ENCODE measurements around the gene SLC22A23.
"Not testable (repeated sequence)": the region's sequence is repeated elsewhere in the genome, so short reads cannot be mapped to it uniquely, and the experiment has no call there.

SLC22A23 gene

GRCh38 chr6:3259491-3259958, 197.3 kb downstream of the SLC22A23 start:
- peak in 1 of 2 donors; percentile 30 for DNase-seq

GRCh38 chr6:3258720-3259490, 197.9 kb downstream of the SLC22A23 start, which contains the start of gene PSMG4:
TSS of gene PSMG4 (plus strand) at chr6:3258947. CDS start at chr6:3259023, 76 bp downstream.
- peak; percentile 88 to 94 for DNase-seq

GRCh38 chr6:3258201-3258600, 198.6 kb downstream of the SLC22A23 start:
- no peak for DNase-seq

DNA sequence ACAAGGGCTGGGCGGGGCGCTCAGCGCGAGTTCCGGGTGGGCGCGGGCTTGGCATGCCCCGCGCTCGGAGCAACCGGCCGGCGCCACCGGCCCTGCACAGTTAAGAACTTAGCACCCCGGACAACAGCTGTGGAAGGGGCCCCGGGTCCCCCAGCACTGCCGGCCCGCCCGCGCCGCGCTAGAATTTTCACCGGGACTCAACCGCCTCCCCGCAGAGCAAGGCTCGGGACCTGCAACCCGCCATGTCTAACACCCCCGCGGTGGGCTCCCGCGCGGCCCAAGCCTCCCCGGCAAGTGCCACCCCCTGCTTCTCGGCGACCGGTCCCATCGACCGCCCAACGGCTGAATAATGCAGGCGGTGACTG, 203.3 kb downstream of the SLC22A23 start:
- DNase-seq: no peak

- no peak for DNase-seq
These were observed 203.8 kb downstream of the SLC22A23 start for GRCh38 chr6:3252861-3253596.

GRCh38 chr6:3252369-3252768, 204.5 kb downstream of the SLC22A23 start:
- DNase-seq: no peak

DNA sequence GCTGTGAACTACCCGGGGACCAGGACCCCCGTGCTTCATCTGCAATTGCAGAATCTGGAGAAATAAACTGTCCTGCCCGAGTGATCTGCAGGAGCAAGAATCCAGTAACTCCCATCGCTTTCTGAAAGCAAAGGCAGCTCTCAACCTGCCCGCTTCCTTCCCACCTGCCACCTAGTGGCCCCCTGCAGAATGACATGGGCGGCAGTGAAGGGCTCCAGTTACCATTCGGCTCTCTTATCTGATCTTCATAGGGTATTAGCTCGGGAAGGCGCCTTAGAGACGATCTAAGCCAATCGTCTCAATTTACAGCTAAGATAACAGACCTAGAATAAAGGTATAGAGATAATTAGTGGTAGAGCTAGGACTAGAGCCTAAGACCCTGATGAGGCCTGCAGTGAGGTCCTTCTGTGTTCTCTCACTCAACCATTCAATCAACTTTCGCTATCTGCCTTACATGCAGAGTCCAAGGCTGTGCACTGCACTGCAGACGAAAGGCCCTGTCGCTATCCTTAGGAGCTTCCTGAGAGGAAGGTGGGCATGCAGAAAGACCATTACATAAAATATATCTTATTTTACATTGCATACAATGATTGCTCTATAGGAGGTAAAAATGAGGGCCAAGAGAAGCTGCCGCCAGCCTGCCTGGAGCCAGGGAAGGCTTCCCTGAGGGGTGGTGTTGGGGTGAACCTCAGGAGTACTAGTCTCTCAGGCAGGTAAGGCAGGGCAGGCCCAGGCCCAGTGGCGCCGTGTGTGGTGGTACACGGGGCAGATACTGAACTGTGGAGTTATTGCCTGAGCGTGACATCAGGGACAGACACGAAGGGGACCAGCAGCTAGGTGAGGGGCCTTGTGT, 205.2 kb downstream of the SLC22A23 start:
- peak; percentile 76 to 85 for DNase-seq

GRCh38 chr6:3250231-3250675, 206.6 kb downstream of the SLC22A23 start:
- no peak for DNase-seq

DNA sequence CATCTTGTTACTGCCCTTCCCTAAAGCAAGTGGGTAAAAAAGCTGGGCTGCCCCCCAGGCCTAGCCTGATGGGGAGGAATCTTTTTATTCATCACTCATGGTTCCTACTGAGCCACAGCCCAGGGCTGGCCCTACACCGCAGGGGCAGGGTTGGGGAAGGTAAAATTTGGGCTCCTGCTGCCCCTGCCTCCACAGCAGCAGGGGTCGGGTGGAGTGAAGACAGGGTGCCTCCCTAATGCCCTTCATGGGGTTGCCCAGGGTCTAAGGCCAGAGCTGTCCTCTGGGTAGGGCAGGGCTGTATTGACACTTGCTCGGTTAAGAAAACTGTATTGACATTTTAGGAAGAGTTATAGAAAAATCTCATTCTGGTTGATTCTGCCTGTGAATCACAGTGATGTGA, 207.0 kb downstream of the SLC22A23 start:
- DNase-seq: no peak

- DNase-seq: no peak
These were observed 209.3 kb downstream of the SLC22A23 start for GRCh38 chr6:3247255-3248146.

GRCh38 chr6:3245216-3245615, 211.6 kb downstream of the SLC22A23 start:
- DNase-seq: no peak

DNA sequence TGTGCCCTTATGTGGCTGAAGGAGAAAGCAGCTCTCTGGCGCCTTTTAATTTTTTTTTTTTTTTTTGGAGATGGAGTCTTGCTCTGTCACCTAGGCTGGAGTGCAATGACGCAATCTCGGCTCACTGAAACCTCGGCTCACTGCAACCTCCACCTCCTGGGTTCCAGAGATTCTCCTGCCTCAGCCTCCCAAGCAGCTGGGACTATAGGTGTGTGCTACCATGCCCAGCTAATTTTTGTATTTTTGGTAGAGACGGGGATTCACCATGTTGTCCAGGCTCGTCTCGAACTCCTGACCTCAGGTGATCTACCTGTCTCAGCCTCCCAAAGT, 212.1 kb downstream of the SLC22A23 start:
- DNase-seq: not testable (repeated sequence)

- DNase-seq: no peak
These were observed 212.6 kb downstream of the SLC22A23 start for GRCh38 chr6:3244003-3244831.

DNA sequence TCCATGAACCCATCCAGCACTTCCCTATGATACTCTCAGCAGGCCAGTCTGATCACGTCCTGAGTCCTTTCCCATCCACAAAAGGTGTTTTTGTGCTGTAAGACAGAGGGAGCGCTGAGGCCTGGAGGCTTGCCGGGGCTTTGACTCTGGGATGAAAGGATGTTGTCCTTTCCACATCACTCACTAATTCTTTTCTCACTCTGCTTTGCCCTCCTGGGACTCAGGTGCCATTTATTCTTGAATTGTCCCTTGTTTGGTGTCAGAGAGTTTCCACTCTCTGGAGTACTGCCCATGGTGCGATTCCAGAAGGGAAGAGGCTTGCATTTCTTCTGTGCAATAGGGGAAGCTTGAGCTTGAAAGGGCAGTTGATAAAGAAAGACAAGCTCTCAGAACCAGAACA, 214.1 kb downstream of the SLC22A23 start:
- DNase-seq: no peak

DNA sequence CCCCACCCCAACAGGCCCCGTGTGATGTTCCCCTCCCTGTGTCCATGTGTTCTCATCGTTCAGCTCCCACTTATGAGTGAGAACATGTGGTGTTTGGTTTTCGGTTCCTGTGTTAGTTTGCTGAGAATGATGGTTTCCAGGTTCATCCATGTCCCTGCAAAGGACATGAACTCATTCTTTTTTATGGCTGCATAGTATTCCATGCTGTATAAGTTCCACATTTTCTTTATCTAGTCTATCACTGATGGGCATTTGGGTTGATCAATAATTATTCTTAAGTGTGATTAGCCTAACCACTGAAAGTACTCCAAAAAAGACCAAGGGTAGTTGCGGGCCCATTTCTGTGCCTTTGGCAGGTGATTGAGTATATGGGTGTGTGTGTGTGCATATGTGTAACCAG, 215.1 kb downstream of the SLC22A23 start:
- DNase-seq: not testable (repeated sequence)

DNA sequence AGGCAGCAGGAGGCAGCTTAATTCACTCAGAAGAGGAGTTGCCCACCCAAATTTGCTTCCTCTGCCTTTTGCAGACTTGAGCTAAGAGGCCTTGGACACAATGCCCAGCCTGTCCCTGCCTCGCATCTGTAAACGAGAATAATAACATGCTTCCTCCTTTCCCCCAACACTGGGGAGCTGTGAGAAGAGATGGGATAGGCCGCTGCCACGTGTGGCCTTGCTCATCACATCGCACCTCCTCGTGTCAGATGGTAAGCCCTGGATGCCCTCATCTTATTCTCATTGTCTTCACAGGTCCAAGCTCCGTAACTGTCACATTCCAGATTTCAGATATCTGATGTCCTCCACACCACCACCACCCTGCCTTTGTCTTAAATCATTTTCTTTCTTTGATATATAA, 216.3 kb downstream of the SLC22A23 start:
- DNase-seq: no peak

GRCh38 chr6:3239110-3239830, 217.6 kb downstream of the SLC22A23 start:
- DNase-seq: no peak

- DNase-seq: no peak
These were observed 218.8 kb downstream of the SLC22A23 start for GRCh38 chr6:3237761-3238662.

GRCh38 chr6:3236005-3236404, 220.8 kb downstream of the SLC22A23 start:
- DNase-seq: no peak
